HepG2 (cell line): Measurements from ENCODE around the gene ENO1. TPM values are rescaled to one million over a fixed set of nuclear protein-coding genes. Genes with fewer than 3 reads are reported as not detected.

Experiments
- AGO2 ChIP-seq: fragments of 200-400 bp; formaldehyde crosslinking; optimal IDR thresholded peaks from 2 replicates; pipeline ENCODE3; 2017; ENCODE audit warnings: mild to moderate bottlenecking, low read depth, low read length, moderate library complexity
- ATF1 ChIP-seq: IDR thresholded peaks from 2 replicates; pipeline ENCODE4 v1.6.1; 2016; ENCODE audit warnings: mild to moderate bottlenecking, control low read depth
- CENPX ChIP-seq: sonication (generic); formaldehyde crosslinking; IDR thresholded peaks from 2 replicates; pipeline ENCODE4 v1.9.0; 2021; ENCODE audit warnings: mild to moderate bottlenecking, missing genetic modification reagents, moderate library complexity
- DR1 ChIP-seq: sonication (generic); formaldehyde crosslinking; IDR thresholded peaks from 2 replicates; pipeline ENCODE4 v1.8.0; 2021; ENCODE audit warnings: mild to moderate bottlenecking, missing genetic modification reagents, inconsistent platforms
- ELF1 ChIP-seq: sonication (generic); formaldehyde crosslinking; IDR thresholded peaks from 2 replicates; pipeline ENCODE4 v1.4.0; 2020; ENCODE audit warnings: missing genetic modification reagents
- HNRNPK ChIP-seq: fragments of 200-400 bp; formaldehyde crosslinking; IDR thresholded peaks from 2 replicates; pipeline ENCODE4 v1.6.1; 2018; ENCODE audit warnings: low read length, low read depth, moderate library complexity, mild to moderate bottlenecking; ENCODE audit not compliant: poor library complexity, severe bottlenecking
- HOXD1 ChIP-seq: sonication (generic); formaldehyde crosslinking; IDR thresholded peaks from 2 replicates; pipeline ENCODE4 v1.5.0; 2020; ENCODE audit warnings: missing genetic modification reagents
- JUN ChIP-seq: sonication (generic); formaldehyde crosslinking; IDR thresholded peaks from 2 replicates; pipeline ENCODE4 v1.4.0; 2020; ENCODE audit warnings: mild to moderate bottlenecking, missing genetic modification reagents
- KLF12 ChIP-seq: sonication (generic); formaldehyde crosslinking; IDR thresholded peaks from 2 replicates; pipeline ENCODE4 v1.4.0; 2020; ENCODE audit warnings: missing genetic modification reagents, borderline replicate concordance
- RXRB ChIP-seq: IDR thresholded peaks from 2 replicates; pipeline ENCODE4 v1.6.1; 2016; ENCODE audit warnings: borderline replicate concordance, missing genetic modification reagents, missing compliant biosample characterization
- ZEB1 ChIP-seq: IDR thresholded peaks from 2 replicates; pipeline ENCODE4 v1.6.1; 2012; ENCODE audit warnings: mild to moderate bottlenecking, low read depth, inconsistent platforms; ENCODE audit not compliant: insufficient replicate concordance
- ZFP82 ChIP-seq: sonication (generic); formaldehyde crosslinking; IDR thresholded peaks from 2 replicates; pipeline ENCODE4 v1.5.1; 2020; ENCODE audit warnings: mild to moderate bottlenecking, missing genetic modification reagents, borderline replicate concordance
- ZNF431 ChIP-seq: sonication (generic); formaldehyde crosslinking; IDR thresholded peaks from 2 replicates; pipeline ENCODE4 v1.9.0; 2022; ENCODE audit warnings: missing genetic modification reagents, low read depth, mild to moderate bottlenecking, borderline replicate concordance
- polyA plus RNA-seq, 8 experiments: library from polyadenylated mRNA; depleted of rRNA in 3 of 8; stranded (reverse) in 7 of 8; unstranded in 1 of 8; fragments of >200 nt; fragmentation: Illumina TruSeq in 4 of 8; extraction: Trizol in 4 of 8; gene quantifications; 2 replicates each; pipeline versions ENCODE4 v1.2.1 to v1.2.3, GENCODE V29; 2011 to 2016; ENCODE audit warnings: low read depth in 4 of 8, missing spikeins in 1 of 8, mixed read lengths in 1 of 8; ENCODE audit not compliant: insufficient read depth in 1 of 8
- total RNA-seq, 5 experiments: library from RNA; depleted of rRNA; stranded (reverse); fragments of >200 nt; fragmentation: Illumina TruSeq; extraction: Trizol; gene quantifications; 2 replicates each; pipeline ENCODE4 v1.2.3, GENCODE V29; 2016; ENCODE audit warnings: low read depth in 1 of 5
- TF ChIP-seq, protein P1 (sequence below): sonication (generic); formaldehyde crosslinking; IDR thresholded peaks from 2 replicates; pipeline ENCODE4 v1.5.0; 2020; ENCODE audit warnings: missing genetic modification reagents
- TF ChIP-seq, protein P2 (sequence below): sonication (generic); formaldehyde crosslinking; IDR thresholded peaks from 2 replicates; pipeline ENCODE4 v1.4.0; 2020; ENCODE audit warnings: missing genetic modification reagents
- TF ChIP-seq, protein P3 (sequence below): IDR thresholded peaks from 2 replicates; pipeline ENCODE4 v1.6.1; 2016; ENCODE audit warnings: control low read depth
- TF ChIP-seq, protein P4 (sequence below): IDR thresholded peaks from 2 replicates; pipeline ENCODE4 v1.6.1; 2016; ENCODE audit warnings: mild to moderate bottlenecking, missing biosample characterization, missing genetic modification reagents
- TF ChIP-seq, protein P5 (sequence below): IDR thresholded peaks from 2 replicates; pipeline ENCODE4 v1.6.1; 2016

The ENO1 gene
- total and polyA plus RNA-seq, 2 of the 13 experiments (the other 11 are each of a cell fraction or from before 2014, with no cell fraction given) = 1,559 to 3,103 TPM

- TF ChIP-seq, protein P1, sequence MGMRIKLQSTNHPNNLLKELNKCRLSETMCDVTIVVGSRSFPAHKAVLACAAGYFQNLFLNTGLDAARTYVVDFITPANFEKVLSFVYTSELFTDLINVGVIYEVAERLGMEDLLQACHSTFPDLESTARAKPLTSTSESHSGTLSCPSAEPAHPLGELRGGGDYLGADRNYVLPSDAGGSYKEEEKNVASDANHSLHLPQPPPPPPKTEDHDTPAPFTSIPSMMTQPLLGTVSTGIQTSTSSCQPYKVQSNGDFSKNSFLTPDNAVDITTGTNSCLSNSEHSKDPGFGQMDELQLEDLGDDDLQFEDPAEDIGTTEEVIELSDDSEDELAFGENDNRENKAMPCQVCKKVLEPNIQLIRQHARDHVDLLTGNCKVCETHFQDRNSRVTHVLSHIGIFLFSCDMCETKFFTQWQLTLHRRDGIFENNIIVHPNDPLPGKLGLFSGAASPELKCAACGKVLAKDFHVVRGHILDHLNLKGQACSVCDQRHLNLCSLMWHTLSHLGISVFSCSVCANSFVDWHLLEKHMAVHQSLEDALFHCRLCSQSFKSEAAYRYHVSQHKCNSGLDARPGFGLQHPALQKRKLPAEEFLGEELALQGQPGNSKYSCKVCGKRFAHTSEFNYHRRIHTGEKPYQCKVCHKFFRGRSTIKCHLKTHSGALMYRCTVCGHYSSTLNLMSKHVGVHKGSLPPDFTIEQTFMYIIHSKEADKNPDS (CRISPR knock-in tag) = no peak; the same call in 1 of the 2 replicates
- TF ChIP-seq, protein P2, sequence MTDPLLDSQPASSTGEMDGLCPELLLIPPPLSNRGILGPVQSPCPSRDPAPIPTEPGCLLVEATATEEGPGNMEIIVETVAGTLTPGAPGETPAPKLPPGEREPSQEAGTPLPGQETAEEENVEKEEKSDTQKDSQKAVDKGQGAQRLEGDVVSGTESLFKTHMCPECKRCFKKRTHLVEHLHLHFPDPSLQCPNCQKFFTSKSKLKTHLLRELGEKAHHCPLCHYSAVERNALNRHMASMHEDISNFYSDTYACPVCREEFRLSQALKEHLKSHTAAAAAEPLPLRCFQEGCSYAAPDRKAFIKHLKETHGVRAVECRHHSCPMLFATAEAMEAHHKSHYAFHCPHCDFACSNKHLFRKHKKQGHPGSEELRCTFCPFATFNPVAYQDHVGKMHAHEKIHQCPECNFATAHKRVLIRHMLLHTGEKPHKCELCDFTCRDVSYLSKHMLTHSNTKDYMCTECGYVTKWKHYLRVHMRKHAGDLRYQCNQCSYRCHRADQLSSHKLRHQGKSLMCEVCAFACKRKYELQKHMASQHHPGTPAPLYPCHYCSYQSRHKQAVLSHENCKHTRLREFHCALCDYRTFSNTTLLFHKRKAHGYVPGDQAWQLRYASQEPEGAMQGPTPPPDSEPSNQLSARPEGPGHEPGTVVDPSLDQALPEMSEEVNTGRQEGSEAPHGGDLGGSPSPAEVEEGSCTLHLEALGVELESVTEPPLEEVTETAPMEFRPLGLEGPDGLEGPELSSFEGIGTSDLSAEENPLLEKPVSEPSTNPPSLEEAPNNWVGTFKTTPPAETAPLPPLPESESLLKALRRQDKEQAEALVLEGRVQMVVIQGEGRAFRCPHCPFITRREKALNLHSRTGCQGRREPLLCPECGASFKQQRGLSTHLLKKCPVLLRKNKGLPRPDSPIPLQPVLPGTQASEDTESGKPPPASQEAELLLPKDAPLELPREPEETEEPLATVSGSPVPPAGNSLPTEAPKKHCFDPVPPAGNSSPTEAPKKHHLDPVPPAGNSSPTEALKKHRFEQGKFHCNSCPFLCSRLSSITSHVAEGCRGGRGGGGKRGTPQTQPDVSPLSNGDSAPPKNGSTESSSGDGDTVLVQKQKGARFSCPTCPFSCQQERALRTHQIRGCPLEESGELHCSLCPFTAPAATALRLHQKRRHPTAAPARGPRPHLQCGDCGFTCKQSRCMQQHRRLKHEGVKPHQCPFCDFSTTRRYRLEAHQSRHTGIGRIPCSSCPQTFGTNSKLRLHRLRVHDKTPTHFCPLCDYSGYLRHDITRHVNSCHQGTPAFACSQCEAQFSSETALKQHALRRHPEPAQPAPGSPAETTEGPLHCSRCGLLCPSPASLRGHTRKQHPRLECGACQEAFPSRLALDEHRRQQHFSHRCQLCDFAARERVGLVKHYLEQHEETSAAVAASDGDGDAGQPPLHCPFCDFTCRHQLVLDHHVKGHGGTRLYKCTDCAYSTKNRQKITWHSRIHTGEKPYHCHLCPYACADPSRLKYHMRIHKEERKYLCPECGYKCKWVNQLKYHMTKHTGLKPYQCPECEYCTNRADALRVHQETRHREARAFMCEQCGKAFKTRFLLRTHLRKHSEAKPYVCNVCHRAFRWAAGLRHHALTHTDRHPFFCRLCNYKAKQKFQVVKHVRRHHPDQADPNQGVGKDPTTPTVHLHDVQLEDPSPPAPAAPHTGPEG (CRISPR knock-in tag) = peak; percentile 58; the same call in 1 of the 2 replicates
- TF ChIP-seq JUN (no peak), AGO2 (no peak), RXRB (CRISPR knock-in tag) (peak; percentile 62; the same call in 1 of the 2 replicates), ZEB1 (no peak), KLF12 (CRISPR knock-in tag) (no peak), CENPX (no peak), ZNF431 (CRISPR knock-in tag) (0 out of 2 replicates have a peak, but pooled peaks have one; percentile 34), HOXD1 (no peak), ELF1 (CRISPR knock-in tag) (peak; percentile 66), ATF1 (CRISPR knock-in tag) (no peak), HNRNPK (no peak), DR1 (CRISPR knock-in tag) (no peak), ZFP82 (no peak)
- TF ChIP-seq, protein P3, sequence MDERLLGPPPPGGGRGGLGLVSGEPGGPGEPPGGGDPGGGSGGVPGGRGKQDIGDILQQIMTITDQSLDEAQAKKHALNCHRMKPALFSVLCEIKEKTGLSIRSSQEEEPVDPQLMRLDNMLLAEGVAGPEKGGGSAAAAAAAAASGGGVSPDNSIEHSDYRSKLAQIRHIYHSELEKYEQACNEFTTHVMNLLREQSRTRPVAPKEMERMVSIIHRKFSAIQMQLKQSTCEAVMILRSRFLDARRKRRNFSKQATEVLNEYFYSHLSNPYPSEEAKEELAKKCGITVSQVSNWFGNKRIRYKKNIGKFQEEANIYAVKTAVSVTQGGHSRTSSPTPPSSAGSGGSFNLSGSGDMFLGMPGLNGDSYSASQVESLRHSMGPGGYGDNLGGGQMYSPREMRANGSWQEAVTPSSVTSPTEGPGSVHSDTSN (CRISPR knock-in tag) = no peak
- TF ChIP-seq, protein P4, sequence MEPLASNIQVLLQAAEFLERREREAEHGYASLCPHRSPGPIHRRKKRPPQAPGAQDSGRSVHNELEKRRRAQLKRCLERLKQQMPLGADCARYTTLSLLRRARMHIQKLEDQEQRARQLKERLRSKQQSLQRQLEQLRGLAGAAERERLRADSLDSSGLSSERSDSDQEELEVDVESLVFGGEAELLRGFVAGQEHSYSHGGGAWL (CRISPR knock-in tag) = peak; percentile 74
- TF ChIP-seq, protein P5, sequence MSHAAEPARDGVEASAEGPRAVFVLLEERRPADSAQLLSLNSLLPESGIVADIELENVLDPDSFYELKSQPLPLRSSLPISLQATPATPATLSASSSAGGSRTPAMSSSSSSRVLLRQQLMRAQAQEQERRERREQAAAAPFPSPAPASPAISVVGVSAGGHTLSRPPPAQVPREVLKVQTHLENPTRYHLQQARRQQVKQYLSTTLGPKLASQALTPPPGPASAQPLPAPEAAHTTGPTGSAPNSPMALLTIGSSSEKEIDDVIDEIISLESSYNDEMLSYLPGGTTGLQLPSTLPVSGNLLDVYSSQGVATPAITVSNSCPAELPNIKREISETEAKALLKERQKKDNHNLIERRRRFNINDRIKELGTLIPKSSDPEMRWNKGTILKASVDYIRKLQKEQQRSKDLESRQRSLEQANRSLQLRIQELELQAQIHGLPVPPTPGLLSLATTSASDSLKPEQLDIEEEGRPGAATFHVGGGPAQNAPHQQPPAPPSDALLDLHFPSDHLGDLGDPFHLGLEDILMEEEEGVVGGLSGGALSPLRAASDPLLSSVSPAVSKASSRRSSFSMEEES = 0 out of 2 replicates have a peak, but pooled peaks have one; percentile 39
Measured at GRCh38 chr1:8848663-8849386, 29.7 kb downstream of the ENO1 start (continued).
